Muscle layer of duodenum (tissue), 2 donors: ENCODE measurements around the gene MTMR4.
"Not testable (repeated sequence)": the region's sequence is repeated elsewhere in the genome, so short reads cannot be mapped to it uniquely, and the experiment has no call there.

Experiments
- H3K27ac ChIP-seq: one replicate; pipeline ENCODE4 v1.7.0; 2013; ENCODE audit warnings: mild to moderate bottlenecking, low read length
- H3K27me3 ChIP-seq: one replicate; pipeline ENCODE4 v1.7.0; 2013; ENCODE audit warnings: low read depth, mild to moderate bottlenecking, control low read depth, low read length
- H3K36me3 ChIP-seq, 2 donors: one replicate each; pipeline ENCODE4 v1.7.0; 2013; ENCODE audit warnings: low read length in 2 of 2, control low read depth in 1 of 2, mild to moderate bottlenecking in 1 of 2; ENCODE audit not compliant: insufficient read depth in 2 of 2, control insufficient read depth in 1 of 2
- H3K4me1 ChIP-seq, 2 donors: one replicate each; pipeline ENCODE4 v1.7.0; 2013; ENCODE audit warnings: low read length in 2 of 2, mild to moderate bottlenecking in 2 of 2, control low read depth in 1 of 2, moderate library complexity in 1 of 2; ENCODE audit not compliant: insufficient read depth in 2 of 2, control insufficient read depth in 1 of 2
- H3K4me3 ChIP-seq, 2 donors: one replicate each; pipeline ENCODE4 v1.7.0; 2013; ENCODE audit warnings: low read length in 2 of 2, low read depth in 1 of 2, mild to moderate bottlenecking in 1 of 2
- H3K9me3 ChIP-seq, 2 donors: one replicate each; pipeline ENCODE4 v1.7.0; 2013; ENCODE audit warnings: low read length in 2 of 2, control low read depth in 1 of 2, mild to moderate bottlenecking in 1 of 2; ENCODE audit not compliant: control insufficient read depth in 1 of 2
- donor health status: healthy.

MTMR4 gene

GRCh38 chr17:58513965-58514769, at the start of gene MTMR4:
Gene MTMR4 (minus strand): TSS chr17:58514638. CDS start chr17:58514407, 231 bp downstream.
- Histone ChIP-seq H3K27me3 (no peaks in the 10 kb centered on the region), H3K36me3 (peaks cover 30 to 31% of the 10 kb centered on the region in 2 donors), H3K9me3 (no peaks in the 10 kb centered on the region), H3K27ac (peak within 1 kb of the TSS; percentile 71), H3K4me1 (peaks cover 20 to 36% of the 10 kb centered on the region in 2 donors), H3K4me3 (peak within 1 kb of the TSS; percentile 64 to 77)

GRCh38 chr17:58560511-58560910, 46.1 kb upstream of the MTMR4 start:
- H3K4me1 ChIP-seq = no peaks in the 10 kb centered on the region
- no peaks in the 10 kb centered on the region for H3K9me3 ChIP-seq
- no peak overlapping the region for H3K4me3 ChIP-seq
- no peak overlapping the region for H3K27ac ChIP-seq
- no peaks in the 10 kb centered on the region for H3K27me3 ChIP-seq
- H3K36me3 ChIP-seq = no peaks in the 10 kb centered on the region

GRCh38 chr17:58557981-58558380, 43.5 kb upstream of the MTMR4 start:
- Histone ChIP-seq H3K4me3 (no peak overlapping the region), H3K9me3 (no peaks in the 10 kb centered on the region), H3K27ac (no peak overlapping the region), H3K4me1 (no peaks in the 10 kb centered on the region), H3K27me3 (no peaks in the 10 kb centered on the region), H3K36me3 (no peaks in the 10 kb centered on the region)

- Histone ChIP-seq H3K27ac (no peak overlapping the region), H3K27me3 (no peaks in the 10 kb centered on the region), H3K9me3 (no peaks in the 10 kb centered on the region), H3K36me3 (no peaks in the 10 kb centered on the region), H3K4me1 (no peaks in the 10 kb centered on the region), H3K4me3 (no peak overlapping the region)
Measured at GRCh38 chr17:58556833-58557250, 42.4 kb upstream of the MTMR4 start.

GRCh38 chr17:58555109-58555508, 40.7 kb upstream of the MTMR4 start:
- not testable (repeated sequence) for H3K4me1 ChIP-seq, H3K27ac ChIP-seq, H3K9me3 ChIP-seq, H3K27me3 ChIP-seq, H3K36me3 ChIP-seq, H3K4me3 ChIP-seq

GRCh38 chr17:58541249-58541648, 26.8 kb upstream of the MTMR4 start:
- Histone ChIP-seq H3K27me3 (no peaks in the 10 kb centered on the region), H3K4me1 (no peaks in the 10 kb centered on the region), H3K4me3 (no peak overlapping the region), H3K36me3 (no peaks in the 10 kb centered on the region), H3K27ac (no peak overlapping the region), H3K9me3 (no peaks in the 10 kb centered on the region)

- Histone ChIP-seq H3K36me3 (no peaks in the 10 kb centered on the region), H3K27ac (no peak overlapping the region), H3K27me3 (no peaks in the 10 kb centered on the region), H3K4me1 (no peaks in the 10 kb centered on the region), H3K9me3 (no peaks in the 10 kb centered on the region), H3K4me3 (no peak overlapping the region)
Measured at GRCh38 chr17:58539698-58540097, 25.3 kb upstream of the MTMR4 start.

- Histone ChIP-seq H3K4me1 (no peaks in the 10 kb centered on the region), H3K4me3 (no peak overlapping the region), H3K9me3 (no peaks in the 10 kb centered on the region), H3K36me3 (no peaks in the 10 kb centered on the region), H3K27me3 (no peaks in the 10 kb centered on the region), H3K27ac (no peak overlapping the region)
Measured at GRCh38 chr17:58538811-58539409, 24.5 kb upstream of the MTMR4 start.

GRCh38 chr17:58537266-58537665, 22.8 kb upstream of the MTMR4 start:
- H3K4me1 ChIP-seq = peaks cover 0 to 6% of the 10 kb centered on the region in 2 donors
- H3K27ac ChIP-seq = no peak overlapping the region
- H3K27me3 ChIP-seq = no peaks in the 10 kb centered on the region
- H3K4me3 ChIP-seq = no peak overlapping the region
- no peaks in the 10 kb centered on the region for H3K9me3 ChIP-seq
- no peaks in the 10 kb centered on the region for H3K36me3 ChIP-seq

GRCh38 chr17:58536542-58536941, 22.1 kb upstream of the MTMR4 start:
- Histone ChIP-seq H3K4me3 (no peak overlapping the region), H3K27me3 (no peaks in the 10 kb centered on the region), H3K36me3 (no peaks in the 10 kb centered on the region), H3K9me3 (no peaks in the 10 kb centered on the region), H3K27ac (no peak overlapping the region), H3K4me1 (peaks cover 0 to 9% of the 10 kb centered on the region in 2 donors)

- H3K27ac ChIP-seq = no peak overlapping the region
- H3K27me3 ChIP-seq = no peaks in the 10 kb centered on the region
- no peaks in the 10 kb centered on the region for H3K9me3 ChIP-seq
- H3K4me3 ChIP-seq = no peak overlapping the region
- H3K4me1 ChIP-seq = peaks cover 0 to 18% of the 10 kb centered on the region in 2 donors
- H3K36me3 ChIP-seq = no peaks in the 10 kb centered on the region
Measured at GRCh38 chr17:58535431-58535830, 21.0 kb upstream of the MTMR4 start.
